Choroid plexus epithelial cell (primary cell): ENCODE results near the gene JMY.

Experiments used
- DNase-seq: peaks from one replicate; pipeline ENCODE4 v3.0.0-alpha.2; 2010; ENCODE audit warnings: low read depth
- H3K4me3 ChIP-seq: 2 replicates; pipeline ENCODE4 v1.5.1; 2011; ENCODE audit warnings: low read depth, mild to moderate bottlenecking, control low read depth, low read length, moderate library complexity
- TF ChIP-seq, protein P1 (sequence below): conservative IDR thresholded peaks from 2 replicates; pipeline ENCODE4 v1.5.1; 2011; ENCODE audit warnings: low read depth, mild to moderate bottlenecking, control low read depth, inconsistent platforms, low read length, moderate library complexity

The JMY gene

DNA sequence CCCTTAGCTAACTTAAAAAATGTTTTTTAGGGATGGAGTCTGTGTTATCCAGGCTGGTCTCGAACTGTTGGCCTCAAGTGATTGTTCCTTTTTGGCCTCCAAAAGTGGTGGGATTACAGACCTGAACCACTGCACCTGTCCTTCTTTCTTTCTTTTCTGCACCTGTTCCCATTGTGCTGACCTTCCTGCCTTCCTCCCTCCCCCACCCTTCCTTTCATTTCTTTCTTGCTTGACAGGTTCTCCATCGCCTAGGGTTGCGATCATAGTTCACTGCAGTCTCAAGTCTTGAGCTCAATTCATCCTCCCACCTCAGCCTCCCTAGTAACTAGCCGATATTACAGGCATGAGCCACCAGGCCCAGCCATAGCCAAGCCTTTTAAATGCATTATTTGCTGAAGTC is 20.6 kb downstream of the JMY start:
- TF ChIP-seq, protein P1, sequence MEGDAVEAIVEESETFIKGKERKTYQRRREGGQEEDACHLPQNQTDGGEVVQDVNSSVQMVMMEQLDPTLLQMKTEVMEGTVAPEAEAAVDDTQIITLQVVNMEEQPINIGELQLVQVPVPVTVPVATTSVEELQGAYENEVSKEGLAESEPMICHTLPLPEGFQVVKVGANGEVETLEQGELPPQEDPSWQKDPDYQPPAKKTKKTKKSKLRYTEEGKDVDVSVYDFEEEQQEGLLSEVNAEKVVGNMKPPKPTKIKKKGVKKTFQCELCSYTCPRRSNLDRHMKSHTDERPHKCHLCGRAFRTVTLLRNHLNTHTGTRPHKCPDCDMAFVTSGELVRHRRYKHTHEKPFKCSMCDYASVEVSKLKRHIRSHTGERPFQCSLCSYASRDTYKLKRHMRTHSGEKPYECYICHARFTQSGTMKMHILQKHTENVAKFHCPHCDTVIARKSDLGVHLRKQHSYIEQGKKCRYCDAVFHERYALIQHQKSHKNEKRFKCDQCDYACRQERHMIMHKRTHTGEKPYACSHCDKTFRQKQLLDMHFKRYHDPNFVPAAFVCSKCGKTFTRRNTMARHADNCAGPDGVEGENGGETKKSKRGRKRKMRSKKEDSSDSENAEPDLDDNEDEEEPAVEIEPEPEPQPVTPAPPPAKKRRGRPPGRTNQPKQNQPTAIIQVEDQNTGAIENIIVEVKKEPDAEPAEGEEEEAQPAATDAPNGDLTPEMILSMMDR = no peak
- no peak overlapping the region for H3K4me3 ChIP-seq
- DNase-seq = no peak

DNA sequence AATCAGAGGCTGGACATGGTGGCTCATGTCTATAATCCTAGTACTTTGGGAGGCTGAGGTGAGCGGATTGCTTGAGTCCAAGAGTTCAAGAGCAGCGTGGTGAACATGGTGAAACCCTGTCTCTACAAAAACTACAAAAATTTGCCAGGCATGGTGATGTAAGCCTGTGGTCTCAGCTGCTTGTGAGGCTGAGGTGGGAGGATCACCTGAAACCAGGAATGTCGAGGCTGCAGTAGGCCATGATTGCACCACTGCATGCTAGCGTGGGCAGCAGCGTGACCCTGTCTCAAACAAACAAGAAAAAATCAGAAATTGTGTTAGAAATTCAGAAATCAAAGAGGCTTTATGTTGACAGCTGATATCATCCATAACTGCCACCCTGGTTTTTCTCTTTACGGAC is 21.4 kb downstream of the JMY start:
- TF ChIP-seq, protein P1 = no peak
- no peak for DNase-seq
- H3K4me3 ChIP-seq = no peak overlapping the region

DNA sequence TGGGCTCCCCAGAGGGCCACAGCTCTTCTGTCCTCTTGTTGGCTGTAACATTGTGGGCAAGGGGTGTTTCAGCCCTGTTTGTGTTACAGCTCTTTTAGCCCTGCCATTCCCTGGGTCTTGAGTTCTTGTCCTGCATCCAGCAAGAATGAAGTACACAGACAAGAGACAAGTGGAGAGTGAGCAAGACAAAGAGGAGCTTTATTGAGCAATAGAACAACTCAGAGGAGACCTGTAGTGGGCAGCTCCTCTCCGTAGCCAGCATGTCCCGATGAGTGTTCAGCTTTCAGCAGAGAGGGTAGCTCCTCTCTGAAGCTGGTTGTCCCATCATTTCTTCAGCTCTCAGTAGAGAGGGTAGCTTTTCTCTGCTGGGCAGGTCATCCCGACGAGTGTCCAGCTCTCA is 22.9 kb downstream of the JMY start:
- no peak for DNase-seq
- no peak overlapping the region for H3K4me3 ChIP-seq
- TF ChIP-seq, protein P1 = no peak

DNA sequence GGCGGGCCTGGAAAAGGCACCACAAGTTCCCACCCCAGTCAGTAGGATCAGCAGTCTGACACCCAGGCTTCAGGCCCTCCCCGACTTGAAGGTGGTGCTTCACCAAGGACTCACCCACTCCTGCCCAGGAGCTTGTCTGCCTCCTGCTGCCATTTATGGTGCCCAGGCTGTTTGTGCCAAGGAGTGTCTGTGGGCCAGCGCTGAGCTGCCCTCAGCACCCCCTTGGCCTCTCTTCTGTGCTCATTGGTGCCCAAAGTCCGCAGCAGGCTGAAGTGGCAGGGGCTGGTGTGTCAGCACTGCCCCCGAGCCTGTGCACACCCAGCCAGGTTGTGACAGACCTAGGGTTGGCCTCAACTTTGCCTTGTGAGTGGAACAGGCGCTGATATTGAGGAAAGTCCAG is 23.5 kb downstream of the JMY start:
- H3K4me3 ChIP-seq = no peak overlapping the region
- TF ChIP-seq, protein P1 = no peak
- DNase-seq = no peak

DNA sequence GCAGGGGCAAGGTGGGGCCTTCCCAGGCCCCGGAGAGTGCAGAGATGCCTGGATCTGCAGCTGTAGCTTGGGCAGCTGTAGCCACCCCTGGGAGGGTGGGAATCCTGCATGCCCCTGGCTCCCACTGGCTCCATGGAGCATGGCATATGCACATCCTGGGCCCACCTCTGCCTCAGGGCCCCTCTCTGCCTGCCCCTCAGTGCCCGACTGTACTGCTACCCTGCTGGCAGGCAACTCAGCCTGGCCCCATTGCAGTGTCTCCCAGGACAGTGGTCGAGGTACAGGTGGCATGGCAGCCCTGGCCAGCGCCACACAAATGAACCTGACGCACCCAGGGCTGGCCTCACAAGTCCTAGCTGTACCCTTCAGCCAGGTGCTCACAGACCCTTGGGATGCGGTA is 23.9 kb downstream of the JMY start:
- TF ChIP-seq, protein P1 = no peak
- no peak for DNase-seq
- no peak overlapping the region for H3K4me3 ChIP-seq

DNA sequence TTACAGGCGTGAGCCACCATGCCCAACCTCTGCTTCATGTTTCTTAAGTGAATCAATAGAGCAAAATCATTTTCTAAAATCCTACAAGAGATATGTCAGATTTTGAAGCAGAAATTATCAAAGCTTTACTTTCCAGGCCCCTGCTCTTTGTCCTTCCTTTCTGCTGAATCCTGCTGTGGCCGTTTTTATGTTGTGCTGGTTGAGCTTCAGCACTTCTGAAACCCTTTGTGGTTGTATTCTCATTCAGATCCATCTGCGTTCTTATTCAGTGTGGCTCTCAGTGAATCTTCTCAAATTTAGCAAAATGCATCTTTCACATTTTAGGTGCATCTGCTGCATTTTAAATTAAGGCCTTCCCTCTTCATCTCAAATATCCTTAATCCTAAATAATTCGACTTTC is 26.0 kb downstream of the JMY start:
- TF ChIP-seq, protein P1 = no peak
- no peak overlapping the region for H3K4me3 ChIP-seq
- no peak for DNase-seq

DNA sequence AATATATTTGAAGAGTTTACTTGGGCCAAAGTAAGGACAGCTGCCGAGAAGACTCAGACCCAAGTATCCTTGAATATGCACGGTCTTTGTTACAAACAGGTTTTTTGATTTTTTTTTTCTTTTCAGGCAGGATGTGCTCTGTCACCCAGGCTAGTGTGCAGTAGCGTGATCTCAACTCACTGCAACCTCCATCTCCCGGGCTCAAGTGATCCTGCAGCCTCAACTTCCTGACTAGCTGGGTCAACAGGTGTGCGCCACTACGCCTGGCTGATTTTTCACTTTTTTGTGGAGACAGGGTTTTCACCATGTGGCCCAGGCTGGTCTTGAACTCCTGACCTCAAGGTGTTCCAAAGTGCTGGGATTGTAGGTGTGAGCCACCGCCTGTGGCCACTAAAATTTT is 27.4 kb downstream of the JMY start:
- H3K4me3 ChIP-seq = no peak overlapping the region
- TF ChIP-seq, protein P1 = no peak
- DNase-seq = no peak
